NCI-H1105 (cell line): Measurements from ENCODE around the gene OR4Q3.
"Not testable (repeated sequence)": the region's sequence is repeated elsewhere in the genome, so short reads cannot be mapped to it uniquely, and the experiment has no call there.

Source experiments
- DNase-seq: peaks from one replicate; lab custom pipeline; 2025; lab: John Stamatoyannopoulos, UW

OR4Q3 gene

DNA sequence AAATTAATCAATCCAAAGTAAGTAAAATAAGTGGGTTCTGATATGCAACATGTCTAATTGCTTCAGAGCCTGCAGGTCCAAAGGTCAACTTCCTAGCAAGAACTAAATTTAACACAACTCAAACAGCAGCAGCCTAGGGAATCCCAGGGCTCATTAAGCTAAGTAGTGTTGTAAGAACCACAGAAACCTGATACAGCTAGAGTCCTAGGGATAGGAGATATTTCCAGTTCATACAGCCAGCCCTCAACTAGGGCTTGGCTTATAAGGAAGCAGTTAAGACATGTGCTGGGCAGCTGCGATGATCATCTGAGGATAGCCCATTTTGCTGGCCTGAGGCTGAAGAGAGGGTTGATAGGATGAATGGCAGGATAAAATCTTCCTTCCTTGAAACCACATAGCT is at the start of gene OR4Q3:
TSS of gene OR4Q3 (plus strand) at position 316 of the 400 bp plus-strand sequence.
- no peak for DNase-seq

DNA sequence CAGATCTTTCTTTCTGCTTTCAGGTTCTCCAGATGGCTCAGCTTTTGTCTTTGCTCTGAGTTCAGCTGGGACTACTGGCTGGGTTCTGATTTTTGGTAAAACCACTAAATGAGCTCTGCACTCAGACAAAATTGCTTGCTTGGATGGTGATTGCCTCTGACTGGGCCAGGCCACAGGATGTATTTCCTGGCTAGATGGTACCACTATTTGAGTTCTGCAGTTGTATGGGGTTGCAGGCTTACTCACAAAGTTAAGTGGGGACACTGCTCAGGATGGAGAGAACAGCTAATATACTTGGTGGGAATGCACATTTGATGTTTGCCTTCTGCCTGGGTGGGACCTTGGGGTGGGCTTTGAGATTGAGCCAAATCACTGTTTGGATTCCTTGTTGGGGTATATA is 14.0 kb upstream of the OR4Q3 start:
- no peak for DNase-seq

DNA sequence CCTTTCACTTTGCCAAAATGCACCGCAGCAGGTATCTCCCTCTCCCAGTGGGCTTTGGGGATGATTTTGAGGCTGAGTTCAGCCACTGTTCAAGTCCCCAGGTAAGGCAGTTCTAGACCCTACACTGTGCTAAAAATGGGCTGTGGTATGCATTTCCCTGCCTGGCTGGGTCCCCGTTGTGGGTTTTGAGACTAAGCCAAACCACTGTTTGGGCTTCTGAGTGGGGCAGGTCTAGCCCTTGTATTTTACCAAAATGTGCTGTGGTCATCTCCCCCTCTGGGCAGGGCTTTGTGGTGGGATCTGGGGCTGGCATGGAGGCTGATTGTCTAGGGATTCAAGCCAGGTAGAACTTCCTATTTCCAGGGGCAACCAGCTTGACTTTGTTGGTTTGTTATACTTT is 13.6 kb upstream of the OR4Q3 start:
- no peak for DNase-seq

DNA sequence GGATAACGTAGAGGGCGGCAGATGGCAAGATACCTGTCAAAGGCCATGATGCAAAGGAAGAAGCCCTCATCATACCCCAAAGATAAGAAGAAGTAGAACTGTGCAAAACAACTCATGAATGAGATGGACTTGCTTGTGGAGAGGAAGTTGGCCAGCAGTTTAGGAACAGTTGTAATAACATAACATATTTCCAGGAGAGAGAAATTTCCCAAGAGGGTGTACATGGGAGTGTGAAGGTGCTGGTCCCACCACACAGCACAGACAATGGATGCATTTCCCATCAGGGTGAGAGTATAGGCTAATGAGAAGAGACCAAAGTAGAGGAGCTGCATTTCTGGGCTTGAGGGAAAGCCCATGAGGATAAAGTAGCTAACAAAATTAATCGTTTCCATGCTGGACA is 9.5 kb upstream of the OR4Q3 start:
- not testable (repeated sequence) for DNase-seq

DNA sequence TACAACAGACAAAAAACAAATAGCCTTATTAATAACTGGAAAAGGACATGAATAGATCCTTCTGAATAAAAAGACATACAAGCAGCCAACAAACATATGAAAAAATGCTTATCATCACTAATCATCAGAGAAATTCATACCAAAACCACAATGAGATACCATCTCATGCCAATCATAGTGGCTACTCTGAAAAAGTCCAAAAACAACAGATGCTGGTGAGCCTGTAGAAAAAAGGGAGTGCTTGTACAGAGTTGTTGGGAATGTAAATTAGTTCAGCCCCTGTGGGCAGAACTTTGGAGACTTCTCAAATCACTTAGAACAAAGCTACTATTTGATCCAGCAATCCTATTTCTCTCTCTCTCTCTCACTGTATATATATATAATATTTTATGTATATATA is 8.9 kb downstream of the OR4Q3 start:
- not testable (repeated sequence) for DNase-seq

DNA sequence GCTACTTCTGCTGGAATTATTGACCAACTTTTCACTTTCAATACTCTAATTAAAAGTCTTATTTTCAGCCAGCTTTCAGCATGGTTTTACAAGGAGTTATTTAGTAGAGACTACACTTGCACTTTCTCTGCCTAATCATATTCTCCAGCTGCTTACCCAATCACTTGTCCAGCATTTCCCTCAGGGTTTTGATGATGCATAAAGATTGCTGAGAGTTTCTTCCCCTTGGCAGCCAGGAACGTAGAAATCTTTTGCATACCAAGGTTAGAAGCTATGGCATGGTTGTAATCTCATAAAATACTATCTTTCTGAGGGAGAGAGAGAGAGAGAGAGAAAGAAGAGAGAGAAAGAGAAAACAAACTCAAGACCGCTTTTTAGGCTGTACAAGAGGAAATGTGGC is 10.8 kb downstream of the OR4Q3 start:
- DNase-seq, result no peak

DNA sequence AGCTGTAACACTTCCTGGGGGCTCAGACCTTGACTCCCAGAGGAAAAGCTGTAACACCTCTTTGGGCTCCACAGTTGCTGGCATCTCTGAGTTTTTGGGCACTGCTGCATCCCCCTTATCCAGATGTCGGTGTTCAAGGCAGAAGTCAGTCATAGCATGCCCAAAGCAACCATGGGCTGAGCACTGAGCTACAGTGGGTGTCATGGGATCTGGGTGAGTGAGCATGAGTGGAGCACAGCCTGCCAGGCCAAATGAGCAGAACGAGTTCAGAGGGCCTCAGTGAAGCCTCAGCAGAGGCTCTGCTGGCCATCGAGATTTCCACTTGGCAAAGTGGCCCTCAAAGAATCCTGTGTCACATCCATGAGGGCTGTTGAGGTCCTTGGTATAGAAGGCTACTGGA is 28.1 kb downstream of the OR4Q3 start:
- not testable (repeated sequence) for DNase-seq

DNA sequence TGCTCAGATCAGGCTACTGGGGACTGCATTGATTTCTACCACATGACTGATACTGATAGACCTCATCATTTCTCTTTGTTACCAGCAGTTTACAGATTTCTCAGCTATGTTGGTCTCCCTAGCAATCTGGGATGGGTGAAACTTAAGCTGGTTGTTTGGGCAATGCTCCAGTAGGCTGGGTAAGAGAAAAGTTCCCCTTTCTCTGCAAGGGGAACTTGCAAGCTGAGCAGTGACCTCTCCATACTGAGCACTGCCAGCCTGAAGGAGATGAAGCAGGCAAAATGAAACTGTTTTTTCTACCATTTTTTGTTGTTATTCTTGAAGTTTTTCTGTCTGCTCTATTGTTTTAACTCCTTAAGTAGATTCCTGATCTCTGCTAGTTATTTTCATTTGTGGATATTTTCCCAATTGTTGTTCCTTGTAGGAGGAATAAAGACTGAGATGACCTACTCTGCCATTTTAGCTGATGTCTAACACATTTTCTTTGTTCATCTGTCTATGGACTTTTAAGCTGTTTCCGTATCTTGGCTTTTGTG is 28.6 kb downstream of the OR4Q3 start:
- no peak for DNase-seq

DNA sequence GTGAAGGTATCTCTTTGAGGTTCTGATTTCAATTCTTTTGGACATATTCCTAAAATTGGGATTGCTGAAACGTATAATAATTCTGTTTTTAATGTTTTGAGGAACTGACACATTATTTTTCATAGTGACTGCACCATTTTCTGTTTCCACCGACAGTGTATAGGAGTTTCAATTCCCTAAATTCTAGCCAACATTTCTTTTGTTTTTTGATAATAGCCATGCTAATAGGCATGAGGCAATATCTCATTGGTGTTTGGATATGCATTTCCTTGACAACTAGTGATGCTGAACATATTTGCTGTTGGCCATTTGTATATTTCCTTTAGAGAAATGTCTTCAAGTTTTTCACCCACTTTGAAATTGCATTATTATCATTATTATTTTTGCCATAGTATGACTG is 29.1 kb downstream of the OR4Q3 start:
- DNase-seq, result not testable (repeated sequence)

DNA sequence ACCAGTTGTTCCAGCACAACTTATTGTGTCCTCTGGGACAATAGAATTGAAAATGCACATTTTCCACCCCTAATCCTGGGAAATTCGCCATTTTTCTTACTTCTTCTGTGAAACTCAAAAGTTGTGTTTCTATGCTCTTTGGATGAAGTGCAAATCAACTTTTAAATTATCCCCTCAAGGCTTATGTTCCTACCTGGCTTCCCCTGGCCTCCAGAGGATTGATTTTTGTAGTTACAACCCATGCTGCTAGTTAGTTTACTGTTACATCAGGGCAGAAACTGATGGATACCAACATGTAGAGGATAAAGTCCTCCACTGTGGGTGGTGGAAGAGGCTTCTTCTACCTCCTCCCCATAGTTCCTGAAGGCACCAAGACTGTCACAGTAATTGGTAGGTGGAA is 29.8 kb downstream of the OR4Q3 start, which contains the start of gene OR4M1:
TSS of gene OR4M1 (plus strand) at position 301 of the 400 bp plus-strand sequence. CDS start 6,819 bp downstream, outside the sequence.
- DNase-seq, result not testable (repeated sequence)

DNA sequence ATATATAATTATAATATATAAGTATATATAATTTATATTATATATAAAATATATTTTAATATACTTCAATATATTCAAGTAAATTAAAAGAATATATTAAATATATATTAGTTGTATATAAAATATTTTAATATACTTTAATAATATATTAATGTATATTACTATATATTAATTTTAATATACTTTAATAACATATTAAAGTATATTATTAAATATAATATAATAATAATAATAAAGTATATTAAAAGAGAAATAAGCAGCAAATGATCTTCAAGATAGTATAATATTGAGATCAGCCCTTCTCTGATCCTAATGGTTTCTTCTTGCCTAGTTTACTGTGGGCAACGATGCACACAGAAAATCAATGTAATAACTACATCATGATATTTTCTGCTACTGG is 32.2 kb downstream of the OR4Q3 start:
- DNase-seq, result no peak

DNA sequence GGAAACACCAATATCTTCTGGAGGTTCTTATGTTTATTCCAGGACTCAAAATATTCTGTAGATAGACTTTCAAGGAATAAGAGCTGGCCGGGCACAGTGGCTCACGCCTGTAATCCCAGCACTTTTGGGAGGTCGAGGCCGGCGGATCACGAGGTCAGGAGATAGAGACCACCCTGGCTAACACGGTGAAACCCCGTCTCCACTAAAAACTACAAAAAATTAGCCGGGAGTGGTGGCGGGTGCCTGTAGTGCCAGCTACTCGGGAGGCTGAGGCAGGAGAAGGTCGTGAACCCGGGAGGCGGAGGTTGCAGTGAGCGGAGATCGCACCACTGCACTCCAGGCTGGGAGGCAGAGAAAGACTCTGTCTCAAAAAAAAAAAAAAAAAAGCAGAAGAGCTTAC is 42.5 kb downstream of the OR4Q3 start:
- DNase-seq, result not testable (repeated sequence)

DNA sequence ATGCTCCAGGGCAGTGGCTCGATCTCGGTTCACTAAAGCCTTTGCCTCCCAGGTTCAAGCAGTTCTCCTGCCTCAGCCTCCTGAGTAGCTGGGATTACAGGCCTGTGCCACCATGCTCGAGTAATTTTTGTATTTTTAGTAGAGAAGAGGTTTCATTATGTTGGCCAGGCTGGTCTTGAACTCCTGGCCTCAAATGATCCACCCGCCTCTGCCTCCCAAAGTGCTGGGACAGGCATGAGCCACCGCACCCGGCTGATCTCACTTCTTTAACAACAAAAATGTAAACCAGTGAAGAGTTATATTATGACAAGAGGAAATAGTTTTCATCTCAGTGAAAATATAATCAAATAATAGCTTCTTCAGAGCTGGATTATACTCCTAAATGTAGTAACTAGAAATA is 43.9 kb downstream of the OR4Q3 start:
- DNase-seq, result not testable (repeated sequence)

DNA sequence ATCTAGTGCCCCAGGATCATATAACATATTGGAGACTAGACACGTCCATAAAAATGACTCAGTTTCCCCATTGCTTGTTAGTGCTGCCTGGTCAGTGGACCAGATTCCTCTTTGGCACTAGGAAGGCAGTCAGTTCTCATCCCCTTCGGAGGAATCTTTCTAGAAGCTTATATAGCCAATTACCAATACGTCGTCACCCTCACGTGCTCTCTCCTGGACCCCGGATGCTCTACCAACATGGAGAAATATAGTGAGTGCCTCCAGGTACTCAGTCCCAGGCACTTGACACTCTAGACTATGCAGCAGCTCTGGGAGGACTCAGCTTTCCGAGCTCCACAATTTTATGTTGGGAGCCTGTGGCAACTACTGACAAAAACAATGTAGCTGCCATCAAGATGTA is 44.8 kb downstream of the OR4Q3 start:
- DNase-seq, result not testable (repeated sequence)

DNA sequence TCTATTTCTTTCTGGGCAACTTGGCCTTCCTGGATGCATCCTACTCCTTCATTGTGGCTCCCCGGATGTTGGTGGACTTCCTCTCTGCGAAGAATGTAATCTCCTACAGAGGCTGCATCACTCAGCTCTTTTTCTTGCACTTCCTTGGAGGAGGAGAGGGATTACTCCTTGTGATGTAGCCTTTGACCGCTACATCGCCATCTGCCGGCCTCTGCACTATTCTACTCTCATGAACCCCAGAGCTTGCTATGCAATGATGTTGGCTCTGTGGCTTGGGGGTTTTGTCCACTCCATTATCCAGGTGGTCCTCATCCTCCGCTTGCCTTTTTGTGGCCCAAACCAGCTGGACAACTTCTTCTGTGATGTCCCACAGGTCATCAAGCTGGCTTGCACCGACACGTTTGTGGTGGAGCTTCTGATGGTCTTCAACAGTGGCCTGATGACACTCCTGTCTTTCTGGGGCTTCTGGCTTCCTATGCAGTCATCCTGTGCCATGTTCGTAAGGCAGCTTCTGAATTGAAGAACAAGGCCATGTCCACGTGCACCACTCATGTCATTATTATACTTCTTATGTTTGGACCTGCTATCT is 53.2 kb downstream of the OR4Q3 start:
- not testable (repeated sequence) for DNase-seq
